OCI-LY7 (cell line): ENCODE measurements around the gene HMOX1. TPM values are rescaled to one million over a fixed set of nuclear protein-coding genes. Genes with fewer than 3 reads are reported as not detected.
A peak's percentile ranks its signal among the peaks of the same experiment; 100 is the strongest.
"Not testable (repeated sequence)": the region's sequence is repeated elsewhere in the genome, so short reads cannot be mapped to it uniquely, and the experiment has no call there.

Experiments
- BruUV-seq: library from RNA; stranded (reverse); fragments of 400-500 nt; replicated peaks from 2 replicates; lab custom pipeline; 2021; lab: Mats Ljungman, UMichigan
- CTCF ChIA-PET: fragments of 300-600 bp; sonication (Branson Sonifier 250); formaldehyde crosslinking; loops from one replicate; lab custom pipeline; 2022; ENCODE audit warnings: antibody characterized with exemption; ENCODE audit not compliant: unreplicated experiment; lab: Charles Lee
- POLR2A ChIA-PET: fragments of 300-600 bp; sonication (Branson Sonifier 250); formaldehyde crosslinking; loops from one replicate; lab custom pipeline; 2022; ENCODE audit warnings: antibody characterized with exemption; lab: Charles Lee
- DNase-seq: peaks from one replicate; pipeline ENCODE4 v3.0.0-alpha.2; 2015; ENCODE audit warnings: low spot score
- H2AFZ ChIP-seq: fragments of 200-600 bp; sonication (generic), shearing (Covaris generic); 2 replicates; pipeline ENCODE4 v1.6.1; 2014; ENCODE audit warnings: mild to moderate bottlenecking, antibody characterized with exemption, low read length, moderate library complexity
- H3K27ac ChIP-seq: fragments of 200-600 bp; sonication (generic); 2 replicates; pipeline ENCODE4 v1.5.1; 2014; ENCODE audit warnings: mixed run types, low read depth, mild to moderate bottlenecking, moderate library complexity, low read length, inconsistent platforms; ENCODE audit not compliant: poor library complexity, severe bottlenecking
- H3K36me3 ChIP-seq: fragments of 200-600 bp; sonication (generic); 2 replicates; pipeline ENCODE4 v1.6.1; 2014; ENCODE audit warnings: mild to moderate bottlenecking, antibody characterized with exemption, low read length, moderate library complexity, mixed read lengths; ENCODE audit not compliant: insufficient read depth
- H3K4me1 ChIP-seq: fragments of 200-600 bp; sonication (generic); 2 replicates; pipeline ENCODE4 v1.5.1; 2014; ENCODE audit warnings: mild to moderate bottlenecking, low read length; ENCODE audit not compliant: insufficient read depth, poor library complexity, severe bottlenecking
- H3K4me2 ChIP-seq: fragments of 200-600 bp; sonication (generic); 2 replicates; pipeline ENCODE4 v1.6.1; 2014; ENCODE audit warnings: mild to moderate bottlenecking, low read length
- H3K4me3 ChIP-seq: fragments of 200-600 bp; sonication (generic); 2 replicates; pipeline ENCODE4 v1.5.1; 2014; ENCODE audit warnings: mild to moderate bottlenecking, low read depth, low read length; ENCODE audit not compliant: poor library complexity, severe bottlenecking
- H3K79me2 ChIP-seq: fragments of 200-600 bp; sonication (generic); 2 replicates; pipeline ENCODE4 v1.6.1; 2016; ENCODE audit warnings: low read depth, mild to moderate bottlenecking, low read length, moderate library complexity, mixed read lengths; ENCODE audit not compliant: insufficient read depth
- H3K9me2 ChIP-seq: fragments of 200-600 bp; sonication (generic); 2 replicates; pipeline ENCODE4 v1.6.1; 2016; ENCODE audit warnings: mild to moderate bottlenecking, low read length, mixed read lengths; ENCODE audit not compliant: insufficient read depth
- H3K9me3 ChIP-seq: fragments of 200-600 bp; sonication (generic); 2 replicates; pipeline ENCODE4 v1.6.1; 2014; ENCODE audit warnings: mild to moderate bottlenecking, mixed run types, low read length, mixed read lengths
- H4K20me1 ChIP-seq: fragments of 200-600 bp; sonication (generic); 2 replicates; pipeline ENCODE4 v1.6.1; 2014; ENCODE audit warnings: mild to moderate bottlenecking, antibody characterized with exemption, low read length, moderate library complexity, mixed read lengths; ENCODE audit not compliant: insufficient read depth
- EZH2phosphoT487 ChIP-seq: fragments of 200-600 bp; sonication (generic); IDR thresholded peaks from 2 replicates; pipeline ENCODE4 v1.6.1; 2018; ENCODE audit warnings: low read depth, borderline replicate concordance, mild to moderate bottlenecking, mixed run types, antibody characterized with exemption, low read length, moderate library complexity, mixed read lengths
- intact Hi-C: fragments of 100-400 bp; cut with micrococcal nuclease; formaldehyde crosslinking; loops from one replicate; pipeline ENCODE4 v1.10.0; 2022; ENCODE audit not compliant: unreplicated experiment
- total RNA-seq, 2 experiments: library from RNA; depleted of rRNA in 1 of 2; stranded (reverse); fragments of >200 nt in 1 of 2; shearing (Covaris generic) in 1 of 2; gene quantifications; 2 replicates each; pipeline ENCODE4 v1.2.3, GENCODE V29; 2014 to 2022
- TF ChIP-seq, protein P1 (sequence below): fragments of 200-600 bp; sonication (generic); conservative IDR thresholded peaks from 2 replicates; pipeline ENCODE4 v1.5.1; 2014; ENCODE audit warnings: mild to moderate bottlenecking, antibody characterized with exemption, low read length, moderate library complexity, mixed read lengths

HMOX1 gene
- total RNA-seq, 2 experiments from 2014 or later = 2.2 to 13.9 TPM

GRCh38 chr22:35363566-35364086, 17.3 kb upstream of the HMOX1 start:
- H3K9me2 ChIP-seq = no peaks in the 10 kb centered on the region
- H3K79me2 ChIP-seq = no peaks in the 10 kb centered on the region
- H3K4me2 ChIP-seq = peak overlapping the region; percentile 58
- DNase-seq = no peak
- CTCF ChIA-PET = no interaction called here
- H3K4me1 ChIP-seq = peaks cover 62% of the 10 kb centered on the region
- H3K36me3 ChIP-seq = no peaks in the 10 kb centered on the region
- H3K9me3 ChIP-seq = no peaks in the 10 kb centered on the region
- TF ChIP-seq, protein P1, sequence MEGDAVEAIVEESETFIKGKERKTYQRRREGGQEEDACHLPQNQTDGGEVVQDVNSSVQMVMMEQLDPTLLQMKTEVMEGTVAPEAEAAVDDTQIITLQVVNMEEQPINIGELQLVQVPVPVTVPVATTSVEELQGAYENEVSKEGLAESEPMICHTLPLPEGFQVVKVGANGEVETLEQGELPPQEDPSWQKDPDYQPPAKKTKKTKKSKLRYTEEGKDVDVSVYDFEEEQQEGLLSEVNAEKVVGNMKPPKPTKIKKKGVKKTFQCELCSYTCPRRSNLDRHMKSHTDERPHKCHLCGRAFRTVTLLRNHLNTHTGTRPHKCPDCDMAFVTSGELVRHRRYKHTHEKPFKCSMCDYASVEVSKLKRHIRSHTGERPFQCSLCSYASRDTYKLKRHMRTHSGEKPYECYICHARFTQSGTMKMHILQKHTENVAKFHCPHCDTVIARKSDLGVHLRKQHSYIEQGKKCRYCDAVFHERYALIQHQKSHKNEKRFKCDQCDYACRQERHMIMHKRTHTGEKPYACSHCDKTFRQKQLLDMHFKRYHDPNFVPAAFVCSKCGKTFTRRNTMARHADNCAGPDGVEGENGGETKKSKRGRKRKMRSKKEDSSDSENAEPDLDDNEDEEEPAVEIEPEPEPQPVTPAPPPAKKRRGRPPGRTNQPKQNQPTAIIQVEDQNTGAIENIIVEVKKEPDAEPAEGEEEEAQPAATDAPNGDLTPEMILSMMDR = no peak
- TF ChIP-seq EZH2phosphoT487 = no peak
- peak overlapping the region; percentile 48 for H3K27ac ChIP-seq
- H2AFZ ChIP-seq = peak overlapping the region; percentile 76
- no peaks in the 10 kb centered on the region for H4K20me1 ChIP-seq
- H3K4me3 ChIP-seq = no peak overlapping the region
- POLR2A ChIA-PET = interaction anchor here (0.6 to 1.5 kb wide), 4 partner anchors 11 to 156 kb away, joined by 3 to 7 read pairs (median 3); no protein-coding TSS in a partner anchor
- intact Hi-C loops = no loop called here
- no TSS peak for BruUV-seq

DNA sequence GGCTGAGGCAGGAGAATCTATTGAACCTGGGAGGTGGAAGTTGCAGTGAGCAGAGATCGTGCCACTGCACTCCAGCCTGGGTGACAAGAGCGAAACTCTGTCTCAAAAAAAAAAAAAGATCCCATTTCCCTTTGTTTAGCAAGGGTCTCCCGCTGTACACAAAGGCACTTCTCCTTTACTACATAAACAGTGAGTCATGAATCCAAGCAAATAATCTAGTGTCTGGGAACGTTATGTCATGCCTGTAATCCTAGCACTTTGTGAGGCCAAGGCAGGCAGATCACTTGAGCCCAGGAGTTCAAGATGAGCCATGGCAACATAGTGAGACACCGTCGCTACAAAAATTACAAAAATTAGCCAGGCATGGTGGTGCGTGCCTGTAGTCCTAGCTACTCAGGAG, 16.7 kb upstream of the HMOX1 start:
- POLR2A ChIA-PET = interaction anchor here (0.6 kb wide), 1 partner anchor 155 kb away, joined by 7 read pairs; no protein-coding TSS in a partner anchor
- DNase-seq, H3K27ac ChIP-seq, CTCF ChIA-PET, H3K4me3 ChIP-seq, BruUV-seq, H3K79me2 ChIP-seq, H3K4me2 ChIP-seq, H3K9me2 ChIP-seq, H3K36me3 ChIP-seq, intact Hi-C loops, H4K20me1 ChIP-seq, H2AFZ ChIP-seq, H3K9me3 ChIP-seq: not testable (repeated sequence)
- peaks cover 69% of the 10 kb centered on the region for H3K4me1 ChIP-seq

DNA sequence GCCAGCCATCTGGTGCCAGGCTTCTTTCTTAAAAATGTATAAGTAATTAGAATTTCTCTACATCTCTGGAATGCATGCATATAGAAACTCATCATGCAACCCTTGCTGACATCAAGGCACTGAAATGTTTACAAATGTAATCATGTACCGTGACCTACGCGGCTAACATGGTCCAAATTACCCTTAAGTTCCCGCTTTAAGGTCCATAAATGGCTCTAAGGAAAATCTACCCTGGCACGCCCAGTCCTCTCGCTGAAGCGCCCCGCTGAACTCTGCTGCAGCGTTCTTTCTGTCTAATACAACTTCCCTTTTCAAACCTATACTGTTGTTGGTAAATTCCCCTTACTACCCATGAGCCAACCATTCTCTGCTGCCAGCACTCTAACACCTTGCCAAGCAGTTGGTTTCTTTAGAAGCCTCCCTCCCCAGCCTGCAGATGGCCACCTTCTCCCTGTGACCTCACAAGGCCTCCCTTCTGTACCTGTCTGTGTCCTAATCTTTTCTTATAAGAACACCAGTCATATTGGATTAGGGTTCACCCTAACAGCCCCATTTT, 13.5 kb upstream of the HMOX1 start:
- BruUV-seq = no TSS peak
- no peaks in the 10 kb centered on the region for H3K9me2 ChIP-seq
- intact Hi-C loops = no loop called here
- H3K79me2 ChIP-seq = no peaks in the 10 kb centered on the region
- H3K4me3 ChIP-seq = no peak overlapping the region
- CTCF ChIA-PET = no interaction called here
- H3K4me2 ChIP-seq = peak overlapping the region; percentile 48
- DNase-seq = peak; percentile 67
- H3K4me1 ChIP-seq = peaks cover 52% of the 10 kb centered on the region
- POLR2A ChIA-PET = no interaction called here
- peak overlapping the region; percentile 90 for H2AFZ ChIP-seq
- TF ChIP-seq EZH2phosphoT487 = no peak
- TF ChIP-seq, protein P1 = peak; percentile 59
- peak overlapping the region; percentile 10 for H3K27ac ChIP-seq
- no peaks in the 10 kb centered on the region for H3K36me3 ChIP-seq
- H4K20me1 ChIP-seq = no peaks in the 10 kb centered on the region
- H3K9me3 ChIP-seq = no peaks in the 10 kb centered on the region
